SHP77 (cell line): ENCODE data around the gene MBIP.
A peak's percentile ranks its signal among the peaks of the same experiment; 100 is the strongest.

Source experiments
- DNase-seq, 2 experiments: peaks; one replicate each; lab custom pipeline; 2025; lab: John Stamatoyannopoulos, UW

The MBIP gene

GRCh38 chr14:36313898-36314297 lies 6.5 kb downstream of the MBIP start:
- DNase-seq = peak in 1 of 2 experiments; percentile 10

GRCh38 chr14:36313206-36313605 lies 7.2 kb downstream of the MBIP start:
- no peak for DNase-seq

GRCh38 chr14:36306836-36307235 lies 13.6 kb downstream of the MBIP start:
- no peak for DNase-seq

- DNase-seq = no peak
These were observed 15.5 kb downstream of the MBIP start for GRCh38 chr14:36304895-36305294.

- DNase-seq = no peak
These were observed 16.5 kb downstream of the MBIP start for GRCh38 chr14:36303960-36304359.

GRCh38 chr14:36302823-36303222 lies 17.6 kb downstream of the MBIP start:
- DNase-seq = no peak

GRCh38 chr14:36301159-36301558 lies 19.3 kb downstream of the MBIP start:
- no peak for DNase-seq

- no peak for DNase-seq
These were observed 20.1 kb downstream of the MBIP start for GRCh38 chr14:36300337-36300736.

GRCh38 chr14:36295642-36296627 lies 24.5 kb downstream of the MBIP start:
- no peak for DNase-seq

- DNase-seq = no peak
These were observed 25.9 kb downstream of the MBIP start for GRCh38 chr14:36294543-36294942.

GRCh38 chr14:36293824-36294223 lies 26.6 kb downstream of the MBIP start:
- no peak for DNase-seq

GRCh38 chr14:36289954-36290353 lies 30.5 kb downstream of the MBIP start:
- DNase-seq = no peak

- no peak for DNase-seq
These were observed 31.9 kb downstream of the MBIP start for GRCh38 chr14:36288496-36288895.

- DNase-seq = no peak
These were observed 35.4 kb downstream of the MBIP start for GRCh38 chr14:36284971-36285595.

- DNase-seq = no peak
These were observed 39.1 kb downstream of the MBIP start for GRCh38 chr14:36281309-36281708.

- no peak for DNase-seq
These were observed 40.9 kb downstream of the MBIP start for GRCh38 chr14:36279306-36280190.

- no peak for DNase-seq
These were observed 44.7 kb downstream of the MBIP start for GRCh38 chr14:36275741-36276140.

GRCh38 chr14:36271939-36272907 lies 48.2 kb downstream of the MBIP start:
- DNase-seq = no peak

- DNase-seq = no peak
These were observed 49.2 kb downstream of the MBIP start for GRCh38 chr14:36271222-36271621.

GRCh38 chr14:36270191-36270590 lies 50.2 kb downstream of the MBIP start:
- no peak for DNase-seq

- DNase-seq = peak; percentile 78 to 88
These were observed 52.3 kb downstream of the MBIP start for GRCh38 chr14:36268121-36268520.
